ENCODE data around the gene PARD3B. TPM values are rescaled to one million over a fixed set of nuclear protein-coding genes. Genes with fewer than 3 reads are reported as not detected.
A peak's percentile ranks its signal among the peaks of the same experiment; 100 is the strongest.

PARD3B gene
- total and polyA plus RNA-seq, 2 of the 8 experiments (the other 6 are each of a cell fraction or from before 2014, with no cell fraction given), result 1.2 to 5.7 TPM

DNA sequence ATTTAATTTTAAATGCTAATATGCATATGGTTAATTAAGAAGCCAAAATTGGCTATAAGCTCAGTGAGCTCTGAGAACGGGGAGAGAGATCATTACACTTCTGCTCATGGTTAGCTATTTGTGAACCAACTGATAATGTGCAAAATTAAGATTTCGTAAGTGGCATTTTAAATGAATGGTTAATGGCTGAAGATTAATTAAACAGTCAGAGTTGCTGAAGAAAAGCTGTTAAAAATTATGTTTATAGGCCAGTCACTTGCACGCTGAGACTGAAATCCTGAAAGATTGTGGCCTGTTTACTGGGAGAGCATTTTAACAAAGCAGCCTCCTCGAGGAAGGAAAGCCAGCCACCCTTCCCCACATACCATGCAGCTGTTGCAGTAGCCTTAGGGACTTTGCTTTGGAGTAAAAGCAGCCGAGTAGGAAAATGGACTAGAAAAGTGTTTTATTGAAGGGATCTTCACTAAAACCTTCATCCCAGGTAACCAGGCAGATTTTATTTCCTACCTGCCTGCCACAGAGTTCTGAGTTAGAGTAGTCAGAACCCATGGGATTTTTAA lies 918.3 kb downstream of the PARD3B start:
- H3K27me3 ChIP-seq (replicated peaks in 1 of 4; ENCODE audit: control insufficient read depth in 3 of 4, extremely low read depth in 1 of 4, insufficient read depth in 3 of 4, low read length in 3 of 4), result peaks cover 0 to under 1% (median 0%) of the 10 kb centered on the region in 4 experiments; a peak in 1 of 7 replicates
- no peak overlapping the region for H4K91ac ChIP-seq (replicated peaks; ENCODE audit: insufficient read length, low read length)
- H3K14ac ChIP-seq (ENCODE audit: insufficient read length), result no peak overlapping the region
- no peak overlapping the region for H2BK15ac ChIP-seq (ENCODE audit: low read length)
- H3K4me2 ChIP-seq (ENCODE audit: insufficient read depth in 1 of 2, low read depth in 2 of 2, low read length in 2 of 2), result no peak overlapping the region
- no peaks in the 10 kb centered on the region for H3K79me1 ChIP-seq (ENCODE audit: low read depth, low read length)
- H3K9me3 ChIP-seq (ENCODE audit: insufficient read depth in 2 of 2, low read depth in 1 of 2, low read length in 1 of 2), result no peaks in the 10 kb centered on the region
- no peak overlapping the region for H2BK12ac ChIP-seq (ENCODE audit: low read depth, low read length)
- TF ChIP-seq TEAD4 (IDR thresholded peaks at IDR 0.05; ENCODE audit: low read depth, low read length), result peak; percentile 23; the same call in 1 of the 2 replicates
- TF ChIP-seq, protein P1, sequence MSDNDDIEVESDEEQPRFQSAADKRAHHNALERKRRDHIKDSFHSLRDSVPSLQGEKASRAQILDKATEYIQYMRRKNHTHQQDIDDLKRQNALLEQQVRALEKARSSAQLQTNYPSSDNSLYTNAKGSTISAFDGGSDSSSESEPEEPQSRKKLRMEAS (IDR thresholded peaks at IDR 0.05), result no peak
- no peaks in the 10 kb centered on the region for H3K23me2 ChIP-seq (ENCODE audit: low read depth, low read length)
- no peak overlapping the region for H4K8ac ChIP-seq (ENCODE audit: extremely low read depth, insufficient read depth, low read length)
- 87% methylated on average over 5 of the region's 5 CpGs; no CpG with 5 or more reads in 1 of the 2 experiments for WGBS, 2 experiments (ENCODE audit: extremely low coverage in 1 of 2, insufficient coverage in 1 of 2, insufficient read length in 1 of 2, insufficient replicate concordance in 2 of 2, low coverage in 1 of 2, low lambda C conversion rate in 2 of 2, missing lambda C conversion rate in 1 of 2)
- no peak overlapping the region for H2AFZ ChIP-seq (ENCODE audit: low read length)
- no peak overlapping the region for H2BK20ac ChIP-seq (ENCODE audit: low read length)
- H3K4me3 ChIP-seq (ENCODE audit: extremely low read depth in 1 of 4, insufficient read depth in 2 of 4, low read depth in 3 of 4, low read length in 4 of 4), result no peak overlapping the region
- H4K20me1 ChIP-seq (replicated peaks in 1 of 2; ENCODE audit: control insufficient read depth in 1 of 2, insufficient read depth in 2 of 2, low read length in 2 of 2), result no peaks in the 10 kb centered on the region
- no peaks in the 10 kb centered on the region for H3K79me2 ChIP-seq (ENCODE audit: control insufficient read depth in 1 of 2, insufficient read depth in 2 of 2, low read length in 2 of 2)
- no peak overlapping the region for H3K4ac ChIP-seq (replicated peaks; ENCODE audit: insufficient read length, low read depth, low read length)
- H2BK120ac ChIP-seq (replicated peaks; ENCODE audit: low read depth, low read length), result peak overlapping the region; percentile 56
- H3K4me1 ChIP-seq (replicated peaks in 1 of 4; ENCODE audit: control insufficient read depth in 3 of 4, insufficient read depth in 4 of 4, low read length in 3 of 4), result peaks cover 4 to 26% (median 23%) of the 10 kb centered on the region in 4 experiments; a peak in 6 of 7 replicates
- peak overlapping the region; percentile 42 for H4K5ac ChIP-seq (ENCODE audit: insufficient read length, low read depth, low read length)
- no peak overlapping the region for H2AK5ac ChIP-seq (ENCODE audit: low read depth, low read length)
- POLR2A ChIA-PET (ENCODE audit: partially characterized antibody), result interaction anchor here (0.6 kb wide), 1 partner anchor 1351 kb away, joined by 3 read pairs; no protein-coding TSS in a partner anchor
- H3K18ac ChIP-seq (ENCODE audit: extremely low read depth, low read length), result no peak overlapping the region; the same call in 1 of the 2 replicates
- CTCF ChIA-PET (ENCODE audit: partially characterized antibody), result interaction anchor here (1.1 kb wide), 1 partner anchor 212 kb away, joined by 3 read pairs; no protein-coding TSS in a partner anchor
- H3K27ac ChIP-seq (ENCODE audit: low read depth, low read length), result no peak overlapping the region
- no peak overlapping the region; a peak in 1 of 7 replicates for H3K9ac ChIP-seq (replicated peaks in 1 of 4; ENCODE audit: extremely low read depth in 1 of 4, low read depth in 3 of 4, low read length in 3 of 4)
- no peak overlapping the region for H2BK5ac ChIP-seq (ENCODE audit: low read depth, low read length)
- no peaks in the 10 kb centered on the region for H3K36me3 ChIP-seq (ENCODE audit: control insufficient read depth in 2 of 4, insufficient read depth in 4 of 4, low read length in 3 of 4)
- FAIRE-seq (no peak), DNase-seq (ENCODE audit: low read depth in 1 of 2, low spot score in 2 of 2) (no peak)
- no peak overlapping the region for H3K56ac ChIP-seq (replicated peaks; ENCODE audit: insufficient read length, low read depth, low read length)
- H3K23ac ChIP-seq (ENCODE audit: insufficient read length), result no peak overlapping the region

All from H1 (cell line).